Raji (cell line): ENCODE data around the gene EVC.

Experiments used
- POLR2A ChIP-seq: IDR thresholded peaks from 2 replicates; pipeline ENCODE4 v1.6.1; 2011; ENCODE audit warnings: low read depth, low read length, control low read depth; ENCODE audit not compliant: insufficient read depth

The EVC gene

GRCh38 chr4:5782829-5783476 lies 72.0 kb downstream of the EVC start:
- no peak for TF ChIP-seq POLR2A

- TF ChIP-seq POLR2A: no peak
Measured at GRCh38 chr4:5783486-5783885, 72.5 kb downstream of the EVC start.

GRCh38 chr4:5784021-5784420 lies 73.0 kb downstream of the EVC start:
- no peak for TF ChIP-seq POLR2A

GRCh38 chr4:5784960-5785611 lies 74.1 kb downstream of the EVC start:
- no peak for TF ChIP-seq POLR2A

- no peak for TF ChIP-seq POLR2A
Measured at GRCh38 chr4:5785806-5786680, 75.0 kb downstream of the EVC start.

GRCh38 chr4:5787311-5787710 lies 76.3 kb downstream of the EVC start:
- no peak for TF ChIP-seq POLR2A

GRCh38 chr4:5788144-5788543 lies 77.1 kb downstream of the EVC start:
- TF ChIP-seq POLR2A: no peak

GRCh38 chr4:5789141-5789540 lies 78.1 kb downstream of the EVC start:
- TF ChIP-seq POLR2A: no peak

GRCh38 chr4:5790546-5790857 lies 79.5 kb downstream of the EVC start:
- no peak for TF ChIP-seq POLR2A

- TF ChIP-seq POLR2A: no peak
Measured at GRCh38 chr4:5791654-5792053, 80.7 kb downstream of the EVC start.

GRCh38 chr4:5793514-5793913 lies 82.5 kb downstream of the EVC start:
- TF ChIP-seq POLR2A: no peak

GRCh38 chr4:5795580-5795979 lies 84.6 kb downstream of the EVC start:
- TF ChIP-seq POLR2A: no peak

- TF ChIP-seq POLR2A: no peak
Measured at GRCh38 chr4:5796976-5797375, 86.0 kb downstream of the EVC start.

- no peak for TF ChIP-seq POLR2A
Measured at GRCh38 chr4:5797866-5798265, 86.9 kb downstream of the EVC start.

- TF ChIP-seq POLR2A: no peak
Measured at GRCh38 chr4:5798462-5798861, 87.5 kb downstream of the EVC start.

- no peak for TF ChIP-seq POLR2A
Measured at GRCh38 chr4:5798946-5799345, 87.9 kb downstream of the EVC start.
